Fibroblast of peridontal ligament (primary cell): ENCODE results near the gene SLC32A1.

Source experiments
- DNase-seq: peaks from one replicate; pipeline ENCODE4 v3.0.0-alpha.2; 2010; ENCODE audit errors: extremely low read depth

Gene SLC32A1

GRCh38 chr20:38723848-38724625 is at the start of gene SLC32A1:
Gene SLC32A1 (plus strand): TSS chr20:38724486. CDS start chr20:38724725, 239 bp downstream.
- DNase-seq = no peak

GRCh38 chr20:38674765-38675133 is 49.5 kb upstream of the SLC32A1 start:
- DNase-seq = no peak

GRCh38 chr20:38676576-38676975 is 47.7 kb upstream of the SLC32A1 start:
- DNase-seq = no peak

GRCh38 chr20:38680500-38681306 is 43.6 kb upstream of the SLC32A1 start:
- peak; percentile 32 for DNase-seq

- no peak for DNase-seq
Observed at GRCh38 chr20:38685271-38685670, 39.0 kb upstream of the SLC32A1 start.

GRCh38 chr20:38685853-38686473 is 38.3 kb upstream of the SLC32A1 start:
- peak; percentile 36 for DNase-seq

GRCh38 chr20:38692436-38693411 is 31.6 kb upstream of the SLC32A1 start:
- peak; percentile 72 for DNase-seq

- no peak for DNase-seq
Observed at GRCh38 chr20:38697306-38697705, 27.0 kb upstream of the SLC32A1 start.

GRCh38 chr20:38698541-38698940 is 25.7 kb upstream of the SLC32A1 start:
- no peak for DNase-seq

GRCh38 chr20:38700141-38700540 is 24.1 kb upstream of the SLC32A1 start:
- no peak for DNase-seq

GRCh38 chr20:38700926-38701325 is 23.4 kb upstream of the SLC32A1 start:
- no peak for DNase-seq

- no peak for DNase-seq
Observed at GRCh38 chr20:38703526-38703925, 20.8 kb upstream of the SLC32A1 start.

GRCh38 chr20:38704136-38704535 is 20.1 kb upstream of the SLC32A1 start:
- no peak for DNase-seq

GRCh38 chr20:38706509-38706908 is 17.8 kb upstream of the SLC32A1 start:
- no peak for DNase-seq

GRCh38 chr20:38714308-38714707 is 10.0 kb upstream of the SLC32A1 start:
- no peak for DNase-seq

GRCh38 chr20:38715646-38716045 is 8.6 kb upstream of the SLC32A1 start:
- DNase-seq = no peak

GRCh38 chr20:38722683-38723016 is 1.6 kb upstream of the SLC32A1 start:
- DNase-seq = no peak

GRCh38 chr20:38723017-38723847 is 1.1 kb upstream of the SLC32A1 start:
- DNase-seq = peak; percentile 11

GRCh38 chr20:38724626-38725147 is 401 bp downstream of the SLC32A1 start:
- DNase-seq = no peak

- no peak for DNase-seq
Observed at GRCh38 chr20:38725148-38725901, 1.0 kb downstream of the SLC32A1 start.
